ENCODE measurements around the gene HOXA6. TPM values are rescaled to one million over a fixed set of nuclear protein-coding genes. Genes with fewer than 3 reads are reported as not detected.

HOXA6 gene
- total RNA-seq, 1 experiment from 2014 or later, result 3.3 TPM

DNA sequence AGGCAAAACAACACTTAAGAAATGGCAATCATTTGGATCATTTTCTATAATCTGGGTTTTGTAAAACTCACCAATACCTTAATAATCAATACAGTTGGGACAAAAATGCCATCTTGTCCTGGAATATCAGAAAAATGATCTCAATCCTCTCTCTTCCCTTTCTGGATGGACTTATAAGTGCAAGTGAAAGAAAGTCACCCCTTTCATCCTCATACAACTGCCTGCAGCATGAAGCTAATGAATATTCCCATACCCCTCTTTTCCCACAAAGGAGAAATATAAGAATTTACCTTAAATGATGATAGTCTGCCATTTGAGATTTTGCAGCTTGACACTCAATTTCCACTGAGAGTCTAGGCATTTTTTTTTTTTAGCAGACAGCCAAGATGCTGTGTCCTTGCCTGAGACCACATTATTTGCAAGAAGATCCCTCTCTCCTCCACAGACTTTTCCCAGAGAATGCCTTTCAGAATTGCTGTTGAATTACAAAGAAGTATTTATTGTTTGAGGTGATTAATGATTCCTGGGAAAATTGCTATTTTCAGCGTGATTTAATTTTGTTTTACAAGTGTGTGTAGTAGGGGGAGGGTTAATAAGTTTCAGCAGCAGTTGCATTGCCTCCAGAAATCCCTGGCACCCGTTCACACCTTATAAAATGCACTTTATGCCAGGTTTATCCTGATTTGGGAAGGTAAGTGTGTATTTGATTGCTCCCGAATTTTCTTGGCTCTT is 20.8 kb downstream of the HOXA6 start:
- H3K36me3 ChIP-seq (ENCODE audit: control insufficient read depth, insufficient read depth, low read length), result no peaks in the 10 kb centered on the region
- no TSS peak for BruUV-seq (replicated peaks)
- H3K27me3 ChIP-seq (ENCODE audit: control insufficient read depth, insufficient read depth, low read length), result no peaks in the 10 kb centered on the region
- DNase-seq (ENCODE audit: low read depth, low spot score) (no peak), ATAC-seq (no peak)
- POLR2A ChIA-PET, result no interaction called here
- in situ Hi-C loops (cut with HindIII; ENCODE audit: low pct_unique_long_range_greater_than_20kb, low sequenced_read_pairs), result no loop called here
- TF ChIP-seq, protein P1, sequence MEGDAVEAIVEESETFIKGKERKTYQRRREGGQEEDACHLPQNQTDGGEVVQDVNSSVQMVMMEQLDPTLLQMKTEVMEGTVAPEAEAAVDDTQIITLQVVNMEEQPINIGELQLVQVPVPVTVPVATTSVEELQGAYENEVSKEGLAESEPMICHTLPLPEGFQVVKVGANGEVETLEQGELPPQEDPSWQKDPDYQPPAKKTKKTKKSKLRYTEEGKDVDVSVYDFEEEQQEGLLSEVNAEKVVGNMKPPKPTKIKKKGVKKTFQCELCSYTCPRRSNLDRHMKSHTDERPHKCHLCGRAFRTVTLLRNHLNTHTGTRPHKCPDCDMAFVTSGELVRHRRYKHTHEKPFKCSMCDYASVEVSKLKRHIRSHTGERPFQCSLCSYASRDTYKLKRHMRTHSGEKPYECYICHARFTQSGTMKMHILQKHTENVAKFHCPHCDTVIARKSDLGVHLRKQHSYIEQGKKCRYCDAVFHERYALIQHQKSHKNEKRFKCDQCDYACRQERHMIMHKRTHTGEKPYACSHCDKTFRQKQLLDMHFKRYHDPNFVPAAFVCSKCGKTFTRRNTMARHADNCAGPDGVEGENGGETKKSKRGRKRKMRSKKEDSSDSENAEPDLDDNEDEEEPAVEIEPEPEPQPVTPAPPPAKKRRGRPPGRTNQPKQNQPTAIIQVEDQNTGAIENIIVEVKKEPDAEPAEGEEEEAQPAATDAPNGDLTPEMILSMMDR (IDR thresholded peaks at IDR 0.05), result no peak
- TF ChIP-seq TCF7L2 (IDR thresholded peaks at IDR 0.05; ENCODE audit: low read depth, low read length), result no peak
- TF ChIP-seq, protein P2, sequence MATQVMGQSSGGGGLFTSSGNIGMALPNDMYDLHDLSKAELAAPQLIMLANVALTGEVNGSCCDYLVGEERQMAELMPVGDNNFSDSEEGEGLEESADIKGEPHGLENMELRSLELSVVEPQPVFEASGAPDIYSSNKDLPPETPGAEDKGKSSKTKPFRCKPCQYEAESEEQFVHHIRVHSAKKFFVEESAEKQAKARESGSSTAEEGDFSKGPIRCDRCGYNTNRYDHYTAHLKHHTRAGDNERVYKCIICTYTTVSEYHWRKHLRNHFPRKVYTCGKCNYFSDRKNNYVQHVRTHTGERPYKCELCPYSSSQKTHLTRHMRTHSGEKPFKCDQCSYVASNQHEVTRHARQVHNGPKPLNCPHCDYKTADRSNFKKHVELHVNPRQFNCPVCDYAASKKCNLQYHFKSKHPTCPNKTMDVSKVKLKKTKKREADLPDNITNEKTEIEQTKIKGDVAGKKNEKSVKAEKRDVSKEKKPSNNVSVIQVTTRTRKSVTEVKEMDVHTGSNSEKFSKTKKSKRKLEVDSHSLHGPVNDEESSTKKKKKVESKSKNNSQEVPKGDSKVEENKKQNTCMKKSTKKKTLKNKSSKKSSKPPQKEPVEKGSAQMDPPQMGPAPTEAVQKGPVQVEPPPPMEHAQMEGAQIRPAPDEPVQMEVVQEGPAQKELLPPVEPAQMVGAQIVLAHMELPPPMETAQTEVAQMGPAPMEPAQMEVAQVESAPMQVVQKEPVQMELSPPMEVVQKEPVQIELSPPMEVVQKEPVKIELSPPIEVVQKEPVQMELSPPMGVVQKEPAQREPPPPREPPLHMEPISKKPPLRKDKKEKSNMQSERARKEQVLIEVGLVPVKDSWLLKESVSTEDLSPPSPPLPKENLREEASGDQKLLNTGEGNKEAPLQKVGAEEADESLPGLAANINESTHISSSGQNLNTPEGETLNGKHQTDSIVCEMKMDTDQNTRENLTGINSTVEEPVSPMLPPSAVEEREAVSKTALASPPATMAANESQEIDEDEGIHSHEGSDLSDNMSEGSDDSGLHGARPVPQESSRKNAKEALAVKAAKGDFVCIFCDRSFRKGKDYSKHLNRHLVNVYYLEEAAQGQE (IDR thresholded peaks at IDR 0.05; ENCODE audit: insufficient read depth in 1 of 2, low read depth in 2 of 2, low read length in 1 of 2), result no peak
- no peak for TF ChIP-seq SIN3A (IDR thresholded peaks at IDR 0.05; ENCODE audit: borderline replicate concordance, insufficient read depth, low read depth, low read length)
- TF ChIP-seq POLR2AphosphoS5 (IDR thresholded peaks at IDR 0.05; ENCODE audit: low read depth, low read length), result no peak
- CTCF ChIA-PET, result no interaction called here
- H3K4me3 ChIP-seq (ENCODE audit: low read depth in 2 of 2, low read length in 2 of 2), result no peak overlapping the region
- no peaks in the 10 kb centered on the region for H3K9me3 ChIP-seq (ENCODE audit: control insufficient read depth, insufficient read depth, low read depth, low read length)
- peak overlapping the region; percentile 99 for H3K27ac ChIP-seq (ENCODE audit: low read length)
- peaks cover 60% of the 10 kb centered on the region for H3K4me1 ChIP-seq (ENCODE audit: control insufficient read depth, insufficient read depth, low read length)
- intact Hi-C loops (cut with micrococcal nuclease; ENCODE audit: unreplicated experiment), result no loop called here

DNA sequence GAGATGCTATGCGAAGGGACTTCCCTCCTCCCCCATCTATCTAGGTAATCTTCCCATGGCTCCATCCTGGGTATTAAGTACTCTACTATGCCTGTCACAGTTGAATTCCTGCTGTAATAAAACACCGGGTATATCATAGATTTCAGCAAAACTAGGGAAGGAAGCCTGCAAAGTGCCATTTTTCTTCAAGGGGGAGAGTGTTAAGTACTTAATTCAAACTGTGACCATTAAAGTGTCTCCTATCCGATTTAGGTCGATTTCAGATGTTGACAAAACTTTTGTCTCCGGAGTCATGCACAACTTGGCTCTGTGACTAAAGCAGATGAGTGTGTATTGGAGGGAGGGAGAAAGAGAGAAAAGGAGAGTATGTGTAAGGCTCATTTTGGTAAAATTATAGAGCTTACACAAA is 21.6 kb downstream of the HOXA6 start:
- ChIA-PET CTCF (no interaction called here), POLR2A (no interaction called here)
- no peaks in the 10 kb centered on the region for H3K9me3 ChIP-seq (ENCODE audit: control insufficient read depth, insufficient read depth, low read depth, low read length)
- no peaks in the 10 kb centered on the region for H3K36me3 ChIP-seq (ENCODE audit: control insufficient read depth, insufficient read depth, low read length)
- H3K27ac ChIP-seq (ENCODE audit: low read length), result peak overlapping the region; percentile 99
- no peak for ATAC-seq
- no peaks in the 10 kb centered on the region for H3K27me3 ChIP-seq (ENCODE audit: control insufficient read depth, insufficient read depth, low read length)
- intact Hi-C loops (cut with micrococcal nuclease; ENCODE audit: unreplicated experiment), result no loop called here
- TF ChIP-seq TCF7L2 (IDR thresholded peaks at IDR 0.05; ENCODE audit: low read depth, low read length) (no peak), POLR2AphosphoS5 (IDR thresholded peaks at IDR 0.05; ENCODE audit: low read depth, low read length) (no peak), SIN3A (IDR thresholded peaks at IDR 0.05; ENCODE audit: borderline replicate concordance, insufficient read depth, low read depth, low read length) (no peak)
- TF ChIP-seq, protein P2 (IDR thresholded peaks at IDR 0.05; ENCODE audit: insufficient read depth in 1 of 2, low read depth in 2 of 2, low read length in 1 of 2), result no peak
- TF ChIP-seq, protein P1 (IDR thresholded peaks at IDR 0.05), result no peak
- BruUV-seq (replicated peaks), result no TSS peak
- H3K4me1 ChIP-seq (ENCODE audit: control insufficient read depth, insufficient read depth, low read length), result peaks cover 62% of the 10 kb centered on the region
- in situ Hi-C loops (cut with HindIII; ENCODE audit: low pct_unique_long_range_greater_than_20kb, low sequenced_read_pairs), result no loop called here
- DNase-seq (ENCODE audit: low read depth, low spot score), result no peak
- H3K4me3 ChIP-seq (ENCODE audit: low read depth in 2 of 2, low read length in 2 of 2), result no peak overlapping the region

All from Panc1 (cell line).